Endometrial microvascular endothelial cells (primary cell): ENCODE data around the gene SGCE. TPM values are rescaled to one million over a fixed set of nuclear protein-coding genes. Genes with fewer than 3 reads are reported as not detected.

Experiments
- in situ Hi-C: cut with HindIII; loops from 2 replicates; pipeline ENCODE4 v1.10.0; 2017; ENCODE audit warnings: low sequenced_read_pairs, low pct_unique_long_range_greater_than_20kb; ENCODE audit errors: inconsistent ontology term
- total RNA-seq: library from RNA; depleted of rRNA; stranded (reverse); fragments of >200 nt; gene quantifications from one replicate; pipeline ENCODE4 v1.2.3, GENCODE V29; 2015; ENCODE audit errors: inconsistent ontology term

SGCE gene
- total RNA-seq, 1 donor from 2014 or later: 24.6 TPM

DNA sequence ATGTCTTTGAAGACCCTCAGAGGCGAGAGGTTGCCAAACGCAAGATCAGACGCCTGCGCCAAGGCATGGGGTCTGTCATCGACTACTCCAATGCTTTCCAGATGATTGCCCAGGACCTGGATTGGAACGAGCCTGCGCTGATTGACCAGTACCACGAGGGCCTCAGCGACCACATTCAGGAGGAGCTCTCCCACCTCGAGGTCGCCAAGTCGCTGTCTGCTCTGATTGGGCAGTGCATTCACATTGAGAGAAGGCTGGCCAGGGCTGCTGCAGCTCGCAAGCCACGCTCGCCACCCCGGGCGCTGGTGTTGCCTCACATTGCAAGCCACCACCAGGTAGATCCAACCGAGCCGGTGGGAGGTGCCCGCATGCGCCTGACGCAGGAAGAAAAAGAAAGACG, 8.1 kb upstream of the SGCE start:
- in situ Hi-C loops: no loop called here

DNA sequence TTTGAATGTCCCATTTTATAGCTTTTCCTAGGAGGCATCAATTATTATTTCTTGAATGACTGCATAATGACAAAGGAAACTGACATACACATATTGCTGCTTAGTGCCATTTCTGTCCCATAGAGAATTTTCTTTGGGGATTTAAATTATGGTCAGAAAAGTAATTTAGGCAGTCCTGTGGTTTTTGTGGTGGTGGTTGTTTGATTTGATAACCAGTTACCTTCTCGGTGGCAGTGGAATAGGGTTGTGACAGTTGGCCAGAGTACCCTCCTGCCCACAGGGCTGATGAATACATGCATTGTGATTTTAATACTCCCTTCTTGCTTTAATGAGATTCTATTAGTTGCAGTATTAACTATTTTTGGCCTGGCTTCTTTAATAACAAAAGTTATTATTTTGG, 6.6 kb upstream of the SGCE start:
- in situ Hi-C loops: no loop called here

DNA sequence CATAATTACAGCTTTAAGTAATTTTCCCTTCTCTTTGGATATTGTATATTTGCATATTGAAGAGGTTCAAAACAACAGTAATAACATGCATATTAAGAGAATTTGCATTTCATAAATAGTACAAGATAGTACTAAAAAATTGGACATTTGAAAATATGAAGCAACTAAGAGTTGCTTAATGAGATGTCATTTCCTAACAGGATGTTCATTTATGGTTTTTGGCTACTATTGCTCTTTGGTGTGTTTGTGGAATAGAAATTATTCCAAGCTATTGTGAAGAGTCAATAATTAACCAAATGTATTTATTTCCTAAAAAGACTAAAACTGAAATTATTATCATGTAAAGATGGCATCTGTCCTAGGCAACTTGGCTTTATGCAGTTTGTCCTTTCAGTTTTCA, 4.1 kb upstream of the SGCE start:
- in situ Hi-C loops: no loop called here

DNA sequence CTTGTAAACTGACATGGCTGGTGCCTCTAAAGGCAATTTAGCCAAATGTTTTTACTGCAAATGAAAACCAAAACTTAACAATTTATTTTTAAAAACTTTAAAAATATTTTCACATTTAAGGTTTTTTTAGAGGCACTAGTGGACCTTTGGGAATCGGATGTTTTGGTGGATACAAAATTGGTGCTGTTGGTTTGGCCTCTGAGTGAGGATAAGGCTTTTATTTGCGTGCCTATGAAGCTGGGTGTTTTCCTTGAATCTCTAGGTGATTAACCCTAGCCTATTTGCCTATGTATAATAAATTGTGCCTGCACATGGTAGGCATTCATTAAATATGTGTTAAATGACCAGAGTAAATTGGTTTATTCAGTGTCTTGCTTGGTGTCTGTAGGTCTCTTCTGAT, 2.9 kb upstream of the SGCE start:
- in situ Hi-C loops: no loop called here

DNA sequence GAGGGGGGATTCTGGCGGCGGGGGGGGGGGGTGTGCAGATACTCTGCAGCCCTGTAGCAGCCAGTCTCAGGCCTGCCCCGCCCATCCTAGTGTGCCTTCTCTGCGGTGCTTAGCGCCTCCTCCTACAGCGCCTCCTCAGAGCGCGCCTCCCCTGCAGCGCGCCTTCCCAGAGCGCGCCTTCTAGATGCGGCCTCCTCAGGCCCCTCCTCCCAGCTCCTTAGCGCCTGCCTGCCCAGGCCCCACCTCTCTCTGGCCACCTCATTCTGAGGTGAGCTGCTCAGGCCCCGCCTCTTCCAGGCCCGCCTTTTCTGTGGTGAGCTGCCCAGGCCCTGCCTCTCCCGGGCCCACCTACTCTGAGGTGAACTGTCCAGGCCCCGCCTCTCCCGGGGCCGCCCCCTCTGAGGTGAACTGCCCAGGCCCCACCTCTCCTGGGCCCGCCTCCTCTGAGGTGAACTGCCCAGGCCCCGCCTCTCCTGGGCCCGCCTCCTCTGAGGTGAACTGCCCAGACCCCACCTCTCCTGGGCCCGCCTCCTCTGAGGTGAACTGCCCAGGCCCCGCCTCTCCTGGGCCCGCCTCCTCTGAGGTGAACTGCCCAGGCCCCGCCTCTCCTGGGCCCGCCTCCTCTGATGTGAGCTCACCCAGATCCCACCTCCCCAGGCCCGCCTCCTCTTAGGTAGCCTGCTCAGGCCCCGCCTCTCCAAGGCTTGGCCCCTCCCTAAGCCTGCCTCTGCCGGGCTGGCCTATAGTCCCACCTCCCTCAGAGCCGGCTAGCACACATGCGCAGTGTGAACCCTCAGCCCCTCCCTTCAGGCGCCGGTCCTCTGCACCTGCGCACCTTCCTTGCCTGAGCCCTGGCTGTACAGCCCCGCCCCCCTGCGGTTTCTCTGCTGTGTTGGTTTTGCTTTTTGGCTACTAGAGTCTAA, 2.1 kb upstream of the SGCE start:
- in situ Hi-C loops: no loop called here

DNA sequence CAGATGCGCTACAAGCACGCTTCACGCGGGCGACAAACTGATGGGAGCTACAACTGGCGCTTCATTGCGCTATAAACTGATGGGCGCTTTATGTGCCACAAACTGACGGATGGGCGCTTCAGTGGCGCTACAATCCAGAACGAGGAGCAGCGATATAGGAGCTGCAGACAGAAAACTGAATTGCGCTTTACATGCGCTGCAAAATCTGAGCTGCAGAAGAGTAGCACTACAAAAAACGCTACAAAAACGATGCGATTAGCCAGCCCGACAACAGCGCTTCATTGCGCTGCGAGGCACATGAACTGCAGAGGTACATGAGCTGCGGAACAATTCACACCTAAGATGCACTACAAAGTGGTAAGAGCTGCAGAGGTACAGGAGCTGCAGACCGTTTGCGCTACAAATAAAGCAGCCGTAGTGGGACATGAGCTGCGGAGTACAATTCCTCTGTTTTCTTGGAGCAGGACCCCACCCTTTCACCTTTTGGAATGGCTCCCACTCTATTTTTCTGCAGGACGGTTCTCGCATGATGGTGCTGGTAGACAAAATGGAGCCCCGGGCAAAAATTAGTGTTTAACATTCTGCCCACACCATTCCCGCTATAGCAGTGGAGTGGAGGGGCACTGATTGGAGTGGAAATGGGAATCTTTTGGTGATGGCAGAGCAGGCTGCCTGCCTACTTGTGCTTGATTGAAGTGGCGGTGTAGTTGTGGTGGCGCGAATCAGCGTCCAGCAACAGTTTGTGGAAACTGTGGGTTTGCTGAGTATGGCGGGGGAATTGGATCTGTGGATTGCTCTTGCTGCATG, 1.2 kb upstream of the SGCE start:
- in situ Hi-C loops: no loop called here

DNA sequence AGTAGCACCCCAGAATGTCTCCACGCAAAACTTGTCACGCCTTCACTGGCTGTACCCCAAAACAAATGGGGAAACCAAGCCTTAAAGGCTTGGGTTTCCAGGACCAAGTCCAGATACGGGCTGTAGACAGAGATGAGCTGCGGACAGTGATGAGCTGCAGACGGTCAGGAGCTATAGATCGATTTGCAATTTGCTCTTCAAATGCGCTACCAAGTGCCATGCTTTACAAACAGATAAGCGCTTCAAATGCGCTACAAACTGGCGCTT, 658 bp upstream of the SGCE start:
- in situ Hi-C loops: no loop called here

DNA sequence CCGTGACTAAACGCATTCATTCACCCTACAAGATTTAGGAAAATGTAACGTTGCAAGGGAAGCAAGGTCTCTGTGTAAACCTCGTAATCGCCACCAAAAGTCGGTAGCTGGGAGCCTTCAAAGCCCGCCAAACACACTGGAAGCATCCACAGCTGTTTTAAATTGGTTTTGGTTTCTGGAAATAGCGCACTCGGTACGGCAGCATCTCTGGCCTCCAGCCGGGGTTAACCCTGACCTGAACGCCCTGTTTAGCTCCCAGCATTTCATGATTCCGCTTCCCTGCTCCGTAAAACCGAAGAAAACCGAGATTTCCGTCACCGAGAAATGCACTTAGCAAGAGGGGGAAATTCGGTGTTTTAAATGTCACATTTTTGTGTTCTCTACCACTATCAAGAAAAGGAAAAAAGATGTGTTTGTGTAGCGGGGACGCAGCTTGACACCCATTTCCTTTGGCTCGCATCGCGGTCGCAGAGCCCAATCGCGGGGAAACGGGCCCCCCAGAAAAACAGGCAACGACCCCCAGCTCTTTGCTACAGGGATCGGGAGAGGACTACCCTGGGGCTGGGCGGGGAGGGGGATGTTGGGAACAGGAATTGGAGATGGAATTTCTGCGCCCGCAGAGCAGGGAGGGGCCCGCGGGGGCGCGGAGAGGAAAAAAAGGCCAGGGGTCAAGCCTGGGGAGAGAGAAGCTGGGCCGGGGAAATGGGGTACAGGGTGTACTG, 646 bp downstream of the SGCE start:
- in situ Hi-C loops: no loop called here

DNA sequence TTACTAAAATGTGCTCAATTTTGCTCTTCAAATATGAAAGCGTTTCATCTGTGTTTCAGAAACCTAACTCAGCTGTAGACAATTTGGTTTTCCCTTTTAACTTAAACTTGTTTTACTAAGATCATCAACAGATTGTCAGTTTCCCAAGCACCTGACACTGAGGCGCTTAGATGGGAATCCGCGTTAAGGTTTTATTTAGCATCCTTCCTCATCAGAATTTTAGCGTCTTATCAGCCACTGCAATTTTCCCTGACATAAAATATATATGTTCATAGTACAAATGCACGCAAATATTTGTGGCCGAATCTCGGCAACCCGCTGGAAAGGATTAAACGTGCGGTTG, 1.2 kb downstream of the SGCE start:
- in situ Hi-C loops: no loop called here

DNA sequence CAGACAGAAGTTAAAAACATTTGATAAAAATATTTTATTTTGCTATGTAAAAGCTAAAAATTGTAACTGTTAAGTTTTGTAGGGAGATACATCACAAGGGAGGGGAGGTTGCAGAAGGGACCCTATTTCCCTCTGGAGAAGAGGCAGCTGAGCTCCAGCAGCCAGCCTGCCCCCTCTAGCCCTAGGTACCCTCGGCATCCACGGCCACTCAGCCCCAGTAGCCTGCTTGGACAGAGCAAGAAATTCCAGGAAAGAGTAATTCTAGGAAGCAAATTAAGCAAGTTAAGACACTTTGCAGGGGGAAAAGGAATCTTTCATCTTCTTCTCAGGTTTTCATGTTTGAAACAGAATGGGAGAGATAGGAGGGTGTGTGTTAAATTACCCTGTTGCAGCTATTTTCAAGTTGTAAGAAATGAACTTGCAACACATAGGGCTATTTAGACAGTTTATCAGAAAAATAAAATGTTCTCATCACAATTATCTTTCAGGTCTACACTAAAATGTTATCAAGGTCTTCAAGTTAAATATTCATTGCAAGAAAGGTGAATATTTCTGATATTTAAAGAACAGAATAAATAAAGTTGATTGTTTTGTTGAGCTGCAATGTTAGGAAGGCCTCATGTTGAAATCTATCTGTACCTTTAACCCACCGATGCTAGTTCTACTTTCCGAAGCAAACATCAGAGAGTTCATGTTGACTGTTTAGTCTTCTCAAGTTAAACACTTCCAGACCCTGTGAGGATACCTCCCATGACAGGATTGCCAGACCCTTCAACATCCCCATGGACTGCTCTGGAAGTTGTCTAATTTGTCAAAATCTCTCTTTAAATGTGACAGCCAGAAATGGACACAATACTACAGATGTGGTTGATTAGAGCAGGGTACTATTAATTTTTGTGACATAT, 5.5 kb downstream of the SGCE start:
- in situ Hi-C loops: no loop called here

DNA sequence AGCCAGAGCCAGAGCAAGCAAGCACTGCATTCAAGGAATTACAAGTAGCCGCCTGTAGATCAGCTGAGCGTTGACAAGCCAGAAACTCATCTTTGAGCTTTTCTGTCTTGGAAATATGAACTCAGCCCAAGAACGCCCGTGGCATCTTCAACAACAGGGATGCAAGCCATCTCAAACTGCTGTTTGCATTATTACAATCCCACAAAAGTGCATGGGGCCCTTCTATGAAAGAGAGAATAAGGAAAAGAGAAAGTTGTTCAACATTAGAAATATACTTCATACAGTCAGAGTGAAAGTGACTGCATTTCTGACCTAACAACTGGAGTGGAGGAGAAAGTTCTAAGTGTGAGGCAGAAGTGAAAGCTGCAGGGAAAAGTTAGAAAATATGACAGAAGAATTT, 6.5 kb downstream of the SGCE start:
- in situ Hi-C loops: no loop called here

DNA sequence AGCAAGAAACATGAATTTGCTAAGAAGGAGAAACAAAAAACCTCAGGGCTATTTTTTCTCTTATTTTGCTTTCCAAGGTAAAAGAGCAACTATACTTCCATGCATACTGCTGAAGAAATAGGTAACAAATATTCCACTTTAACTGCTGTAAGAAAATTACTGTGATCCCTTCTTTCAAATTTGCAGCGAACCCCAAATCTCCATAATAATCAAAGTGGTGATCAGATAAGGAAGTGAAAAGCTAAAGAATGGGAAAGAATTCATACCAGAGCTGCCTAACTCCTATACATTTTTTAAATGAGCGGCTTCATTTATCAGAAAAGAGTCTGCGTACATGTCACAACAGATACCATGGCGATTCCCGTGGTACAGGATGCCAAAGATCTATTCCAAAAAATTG, 7.2 kb downstream of the SGCE start:
- in situ Hi-C loops: no loop called here

DNA sequence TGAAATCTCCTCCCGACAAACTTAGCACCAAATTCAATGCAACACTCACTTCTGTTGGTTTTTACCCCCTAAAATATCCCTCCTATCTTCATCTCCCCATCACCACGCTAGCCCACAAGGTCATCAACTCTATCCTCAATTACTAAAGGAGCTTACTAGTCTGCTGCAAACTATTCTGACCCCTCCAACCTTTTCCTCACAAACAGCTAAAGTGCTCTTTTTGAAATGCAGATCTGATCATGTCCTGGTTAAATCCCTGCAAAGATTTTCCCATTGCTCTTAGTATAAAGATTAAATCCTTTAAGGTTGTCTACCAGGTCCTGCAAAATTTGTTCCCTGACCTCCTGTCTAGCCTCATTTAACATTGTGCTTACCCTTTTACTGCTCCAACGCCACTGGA, 8.6 kb downstream of the SGCE start:
- in situ Hi-C loops: no loop called here

DNA sequence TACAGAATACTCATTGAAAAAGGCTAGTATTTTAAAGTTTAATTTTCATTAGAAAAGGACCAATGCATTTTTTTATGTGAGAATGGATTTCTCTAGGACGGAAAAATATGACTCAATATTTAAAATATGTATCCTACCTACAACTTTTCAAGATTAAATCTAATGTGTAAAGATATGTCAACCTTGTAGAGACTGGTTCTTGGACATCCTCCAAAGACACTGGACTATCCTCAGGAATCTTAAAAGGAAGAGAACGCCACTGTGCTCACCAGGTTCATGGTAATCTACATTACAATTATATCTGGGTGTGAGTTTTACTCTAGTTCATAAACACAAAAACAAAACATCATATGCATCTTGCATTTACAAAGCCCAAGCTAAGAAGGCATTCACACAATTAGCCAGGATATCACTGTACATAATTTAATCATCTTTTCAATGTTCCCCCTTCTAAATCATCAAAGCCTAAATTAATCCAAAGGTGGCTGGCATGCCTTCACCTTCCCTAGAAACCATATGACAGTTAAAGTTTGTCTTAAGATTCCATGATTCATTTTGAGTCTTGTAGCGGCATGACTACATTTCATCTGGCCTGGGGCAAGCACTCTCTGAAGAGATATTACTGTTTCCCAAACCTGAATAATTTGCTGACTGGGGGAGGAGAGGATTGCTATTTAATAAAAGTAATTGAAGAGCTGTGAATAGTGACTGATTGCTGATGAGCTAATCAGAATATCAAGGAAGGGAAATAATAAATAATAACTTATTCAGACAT, 12.0 kb downstream of the SGCE start:
- in situ Hi-C loops: no loop called here

DNA sequence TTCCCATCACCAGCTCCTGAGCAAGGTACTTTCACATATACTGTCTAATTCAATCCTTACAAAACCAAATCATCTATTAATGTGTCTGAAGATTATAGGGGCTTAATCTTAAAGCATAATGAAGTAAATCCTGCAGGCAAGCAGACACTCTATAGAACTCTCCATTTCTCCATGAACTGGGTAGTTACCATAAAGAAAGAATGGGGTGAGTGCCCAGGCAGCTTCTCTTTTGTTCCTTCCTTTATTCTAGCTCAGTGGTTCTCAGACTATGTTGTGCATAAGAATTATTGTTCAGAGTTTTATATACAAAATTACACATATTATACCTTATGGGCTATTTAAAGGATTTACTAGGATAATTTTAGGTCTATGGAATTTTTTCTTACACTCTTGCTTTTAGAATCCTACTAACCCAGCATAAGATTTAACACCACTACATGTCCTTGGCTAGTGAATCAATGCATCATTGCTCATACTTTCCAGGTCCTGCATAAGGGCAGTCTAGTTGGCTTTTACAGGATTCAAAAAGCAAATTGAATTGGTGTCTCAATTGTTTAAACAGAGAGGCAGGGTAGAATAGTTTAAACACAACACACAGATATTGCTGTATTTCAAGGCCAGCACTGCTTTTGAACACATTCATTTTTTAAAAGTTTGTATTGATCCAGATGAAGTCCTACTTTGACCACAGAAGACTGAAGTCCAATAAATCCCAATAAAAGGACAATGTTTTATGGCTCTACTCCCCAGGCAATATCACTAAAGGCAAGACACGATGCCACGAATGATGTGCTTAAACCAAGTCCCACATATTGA, 12.9 kb downstream of the SGCE start:
- in situ Hi-C loops: no loop called here

DNA sequence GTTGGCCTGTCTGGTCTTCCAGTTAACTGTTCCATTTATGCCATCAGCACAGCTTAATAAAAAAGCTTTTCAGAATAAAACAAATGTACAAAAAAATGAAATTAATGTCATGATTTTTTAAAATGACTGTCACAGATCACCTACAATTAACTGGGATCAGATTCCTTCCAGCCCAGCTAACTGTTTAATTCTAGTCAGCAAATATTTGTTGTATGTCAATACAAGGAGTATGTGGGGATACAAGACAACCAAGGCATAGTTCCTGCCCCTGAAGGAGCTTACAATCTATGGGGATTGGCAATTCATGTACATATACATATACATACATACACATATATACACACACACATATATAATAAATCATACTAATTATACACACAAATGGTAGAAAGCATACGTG, 16.5 kb downstream of the SGCE start:
- in situ Hi-C loops: no loop called here

DNA sequence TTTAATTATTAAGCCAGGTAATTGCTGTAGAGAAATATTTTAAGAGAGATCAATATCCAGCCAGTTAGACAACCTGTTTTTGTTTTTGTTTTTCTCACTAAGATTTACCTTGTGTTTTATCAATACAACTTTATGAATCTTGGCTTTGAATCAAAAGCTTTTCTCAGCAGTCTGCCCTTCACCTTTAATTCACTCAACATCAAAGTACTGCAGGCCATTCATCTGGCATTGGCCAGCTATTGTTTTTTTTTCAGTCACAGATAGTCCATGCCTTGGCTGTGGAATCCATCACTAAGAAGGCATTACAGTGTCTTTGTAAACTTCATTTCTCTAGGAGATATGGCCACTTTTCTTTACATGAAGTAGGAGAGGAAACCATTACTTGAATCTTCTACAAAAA, 20.2 kb downstream of the SGCE start:
- in situ Hi-C loops: no loop called here

DNA sequence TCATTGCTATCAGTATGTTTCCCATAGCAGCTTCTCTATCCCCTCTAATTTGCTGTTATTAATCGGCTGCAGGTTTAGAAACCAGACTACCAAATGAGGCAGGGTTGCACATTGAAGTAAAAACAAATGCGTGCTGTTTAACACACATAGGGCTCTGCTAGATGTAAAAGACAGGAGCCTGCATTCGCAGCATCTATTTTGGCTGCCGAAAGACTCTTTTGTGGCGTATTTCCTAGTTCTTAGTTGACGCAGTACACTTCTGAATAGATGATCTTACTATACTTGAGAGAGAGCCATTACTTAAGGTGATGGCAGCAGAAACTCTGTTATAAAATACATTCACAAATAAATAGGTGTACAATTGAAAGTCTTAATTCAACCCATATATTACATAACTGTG, 21.4 kb downstream of the SGCE start:
- in situ Hi-C loops: no loop called here
